ENCODE data around the gene SAMD13.

Gene SAMD13

DNA sequence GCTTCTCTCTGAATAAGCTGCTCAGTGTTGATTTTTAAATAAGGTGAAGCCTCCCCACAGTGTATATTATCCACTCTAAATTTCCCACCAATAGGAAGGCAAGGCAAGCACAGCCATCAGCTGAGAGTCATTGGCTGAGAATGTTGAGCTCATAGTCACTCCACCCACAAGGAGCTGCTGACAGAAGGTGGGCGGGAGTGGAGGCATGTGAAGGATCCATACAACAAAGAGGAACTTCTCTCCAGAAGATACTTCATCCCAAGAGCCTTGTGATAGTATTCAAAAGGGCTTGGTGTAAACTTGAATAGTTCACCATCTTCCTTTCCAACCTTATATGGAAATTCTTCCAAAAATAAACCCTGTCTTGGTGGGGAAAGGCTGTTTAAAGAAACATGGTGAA is 42.8 kb downstream of the SAMD13 start:
- no peak for DNase-seq (ENCODE audit: low read depth in 2 of 2)

DNA sequence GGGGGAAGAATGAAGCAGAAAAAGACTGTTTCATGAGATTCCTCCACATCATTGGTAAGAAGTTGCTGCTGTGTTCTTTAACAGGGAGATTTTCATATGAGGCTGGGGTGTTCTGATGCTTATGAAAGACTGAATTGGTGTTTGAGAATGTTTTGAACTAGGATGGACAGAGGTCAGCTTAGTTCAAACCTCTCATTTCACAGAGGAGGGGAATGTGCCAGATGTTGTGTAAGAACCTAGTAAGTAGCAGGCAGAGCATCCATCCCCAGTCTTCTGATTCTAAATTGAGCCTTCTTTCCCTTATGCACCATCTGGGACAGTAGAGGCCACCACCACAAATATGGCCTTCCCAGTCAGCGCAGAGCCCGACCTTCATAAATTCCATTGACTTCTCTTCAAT is 43.7 kb downstream of the SAMD13 start:
- no peak for DNase-seq (ENCODE audit: low read depth in 2 of 2)

DNA sequence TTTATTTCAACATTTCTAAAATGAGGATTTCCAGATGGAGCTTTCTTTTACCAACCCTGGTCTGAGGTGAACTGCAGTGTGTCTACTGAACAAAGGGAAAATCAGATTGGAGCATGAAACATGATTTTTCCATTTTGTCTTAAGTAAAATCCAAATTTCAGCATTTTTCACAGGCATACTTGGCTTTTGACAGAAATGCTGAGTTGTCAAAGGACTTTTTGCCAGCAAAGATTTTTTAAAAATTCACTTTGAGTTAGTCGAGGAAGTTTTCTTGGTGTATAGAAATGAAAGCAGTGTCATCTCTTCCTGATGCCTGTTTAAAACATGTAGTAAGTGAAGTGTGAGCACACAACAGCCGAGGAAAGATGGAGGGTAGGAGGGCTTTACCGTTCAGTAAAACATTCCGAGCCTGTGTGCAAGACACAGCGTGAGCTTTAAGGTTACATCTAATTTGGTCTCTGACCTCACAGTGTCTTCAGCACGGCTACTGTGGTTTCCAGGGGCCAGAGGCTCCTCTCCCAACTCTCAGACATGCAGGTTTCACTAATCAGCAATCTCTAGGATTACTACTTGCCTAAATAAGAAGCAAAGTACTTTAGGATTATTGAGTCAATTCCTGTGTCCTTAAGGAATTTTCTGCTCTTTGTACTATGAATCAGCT is 45.9 kb downstream of the SAMD13 start:
- DNase-seq (ENCODE audit: low read depth in 2 of 2) = no peak

DNA sequence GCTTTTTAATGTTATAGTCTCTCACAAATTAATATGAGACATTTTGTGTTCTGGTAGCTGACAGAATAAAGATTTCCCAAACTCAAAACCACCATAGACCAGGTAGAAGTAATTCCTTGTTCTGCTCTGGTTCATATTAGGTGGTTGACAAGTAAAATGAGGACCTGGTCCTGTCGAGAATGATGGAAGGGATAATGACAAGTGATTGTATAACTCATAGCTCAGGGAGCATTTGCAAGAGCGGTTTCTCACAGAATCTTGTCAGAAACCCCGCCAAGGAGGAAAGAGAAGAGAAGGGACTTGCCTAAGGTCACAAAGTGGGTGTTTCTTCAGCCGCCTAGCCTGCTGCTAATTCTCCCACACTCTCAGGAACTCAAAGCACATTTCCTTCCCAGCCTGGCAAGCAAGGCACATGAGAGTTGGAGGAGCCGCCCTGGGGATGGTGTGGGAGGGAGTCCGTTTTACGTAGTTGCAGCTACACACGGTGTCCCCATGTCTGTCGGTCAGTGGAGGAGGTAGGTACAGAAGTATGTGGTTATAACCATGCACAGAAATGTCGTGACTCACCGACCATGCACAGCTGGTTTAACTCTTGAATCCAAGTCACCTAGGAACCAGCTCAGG is 46.5 kb downstream of the SAMD13 start:
- DNase-seq (ENCODE audit: low read depth in 2 of 2) = no peak

DNA sequence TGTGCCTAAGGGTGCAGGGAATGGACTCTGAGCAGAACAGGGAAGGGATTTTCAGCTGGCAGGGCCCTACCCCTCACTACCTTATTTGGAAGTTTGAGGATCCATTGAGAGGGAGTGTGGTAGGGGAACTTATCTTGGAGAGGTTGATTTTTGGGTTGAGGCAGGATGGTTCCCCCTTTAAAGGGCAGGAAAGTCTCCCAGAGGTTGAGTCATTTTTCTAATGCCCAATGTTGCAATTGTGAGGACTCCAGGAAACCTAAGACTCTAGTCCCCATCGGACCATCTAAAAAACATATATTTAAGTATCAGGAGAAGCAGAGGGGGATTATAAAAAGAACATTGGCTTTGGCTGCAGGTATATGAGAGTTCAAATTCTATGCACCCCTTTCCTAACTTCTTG is 47.3 kb downstream of the SAMD13 start:
- no peak for DNase-seq (ENCODE audit: low read depth in 2 of 2)

DNA sequence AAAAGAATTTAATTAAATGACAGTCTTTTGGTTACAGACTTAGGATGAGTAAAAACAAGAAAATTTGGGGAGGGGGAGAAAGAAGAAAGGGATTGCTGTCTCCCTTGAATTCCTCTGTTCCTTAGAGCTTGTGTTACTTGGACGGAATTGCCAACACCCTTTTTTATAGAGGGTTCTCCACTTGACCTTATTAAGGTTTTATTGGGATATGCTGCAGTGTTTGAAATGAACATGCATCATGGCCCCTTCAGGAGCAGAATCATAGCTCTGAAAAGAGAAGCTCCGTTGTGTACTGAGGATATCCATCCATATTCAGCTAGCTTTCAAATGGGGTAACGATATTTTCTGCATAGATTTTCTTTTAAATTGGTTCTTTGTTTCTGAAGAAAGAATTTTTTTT is 48.6 kb downstream of the SAMD13 start:
- no peak for DNase-seq (ENCODE audit: low read depth in 2 of 2)

DNA sequence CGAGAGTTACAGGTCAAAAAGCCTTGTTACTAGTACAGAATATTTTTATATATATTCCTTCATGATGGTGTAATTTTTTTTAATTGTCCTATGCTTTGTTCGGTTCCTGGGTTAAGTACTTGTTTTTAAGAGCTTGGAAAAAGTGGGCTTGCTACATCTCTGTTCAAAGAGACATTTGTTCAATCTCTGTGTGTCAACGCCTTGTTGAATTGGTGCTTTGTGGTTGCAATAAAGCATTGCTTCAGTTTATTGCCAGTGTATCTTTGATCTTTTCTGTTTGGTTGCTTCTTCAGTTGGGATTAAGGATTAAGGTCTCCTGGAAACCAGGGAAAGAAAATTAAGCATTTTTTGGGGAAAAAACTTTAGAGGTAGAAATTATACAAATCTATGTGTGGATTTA is 49.0 kb downstream of the SAMD13 start:
- DNase-seq (ENCODE audit: low read depth in 2 of 2) = no peak

DNA sequence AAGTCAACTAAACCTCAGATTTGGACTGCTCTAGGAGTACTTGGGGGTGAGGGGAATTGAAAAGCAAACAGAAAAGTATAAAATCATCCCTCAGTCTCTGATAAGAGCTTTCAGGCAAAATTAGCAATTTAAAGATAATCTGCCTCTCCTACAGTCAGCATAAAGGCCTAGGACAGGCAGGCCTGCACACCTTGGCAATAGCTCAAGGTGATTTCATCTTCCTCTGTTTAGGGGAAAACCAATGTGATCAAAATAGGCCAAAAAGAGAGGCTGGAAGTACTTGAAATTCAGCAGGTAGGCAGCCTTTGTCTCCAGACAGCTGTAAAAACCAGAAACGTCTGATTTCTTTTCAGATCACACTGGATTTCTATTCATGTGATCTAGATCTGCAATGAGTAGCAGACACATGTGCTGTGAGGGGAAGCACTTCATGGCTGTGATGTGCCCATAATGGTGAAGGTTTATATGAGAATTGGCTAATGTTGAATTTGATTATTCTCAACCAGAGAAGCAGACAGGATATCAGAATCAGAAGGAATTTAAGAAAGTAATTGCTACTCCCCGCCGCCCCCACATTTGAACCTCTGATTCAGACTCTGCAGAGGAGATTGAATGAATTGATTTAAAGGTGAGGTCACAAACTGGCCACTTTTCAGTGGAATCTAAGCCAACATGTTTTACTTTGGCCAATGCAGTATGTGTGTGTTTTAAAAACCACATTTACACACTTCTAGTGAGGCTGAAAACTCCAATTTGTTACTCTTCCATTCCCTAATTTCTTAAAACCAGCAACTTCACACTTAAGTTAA is 51.0 kb downstream of the SAMD13 start:
- no peak for DNase-seq (ENCODE audit: low read depth in 2 of 2)

DNA sequence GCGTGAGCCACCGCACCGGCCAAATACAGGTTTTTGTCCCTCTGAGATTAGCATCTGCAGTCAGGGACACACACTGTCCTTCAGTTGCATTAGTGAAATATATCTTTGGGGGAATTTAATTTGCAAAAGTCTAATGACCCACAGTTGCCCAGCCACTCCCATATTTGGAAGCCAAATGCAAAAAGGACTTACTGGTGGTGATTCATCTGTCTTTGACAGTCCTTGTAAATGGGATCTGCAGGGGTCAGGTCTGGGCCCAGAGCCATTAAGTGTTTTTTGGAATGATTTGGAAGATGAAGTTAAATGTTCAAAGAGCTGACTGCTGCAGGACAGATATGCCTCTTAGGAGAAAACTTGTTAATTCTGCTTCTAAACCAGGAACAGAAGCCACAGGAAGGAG is 52.2 kb downstream of the SAMD13 start:
- DNase-seq (ENCODE audit: low read depth in 2 of 2) = no peak

DNA sequence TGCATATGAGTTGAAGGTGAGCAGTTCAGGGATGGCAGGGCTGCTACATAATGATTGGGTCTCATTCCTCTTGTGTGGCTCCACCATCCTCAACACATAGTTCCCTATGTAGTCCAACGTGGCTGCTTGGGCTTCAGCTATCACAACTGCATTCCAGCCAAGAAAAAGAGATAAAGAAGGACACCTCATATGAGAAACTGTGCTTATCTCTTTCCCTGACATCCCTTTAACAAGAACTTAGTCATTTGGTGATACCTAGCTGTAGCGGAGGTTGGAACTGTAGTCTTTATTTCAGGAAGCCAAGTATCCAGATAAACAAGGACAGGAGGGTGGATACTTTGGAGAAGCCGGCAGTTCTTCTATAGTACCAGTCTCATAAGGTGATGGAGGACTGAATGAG is 54.0 kb downstream of the SAMD13 start:
- DNase-seq (ENCODE audit: low read depth in 2 of 2) = no peak

DNA sequence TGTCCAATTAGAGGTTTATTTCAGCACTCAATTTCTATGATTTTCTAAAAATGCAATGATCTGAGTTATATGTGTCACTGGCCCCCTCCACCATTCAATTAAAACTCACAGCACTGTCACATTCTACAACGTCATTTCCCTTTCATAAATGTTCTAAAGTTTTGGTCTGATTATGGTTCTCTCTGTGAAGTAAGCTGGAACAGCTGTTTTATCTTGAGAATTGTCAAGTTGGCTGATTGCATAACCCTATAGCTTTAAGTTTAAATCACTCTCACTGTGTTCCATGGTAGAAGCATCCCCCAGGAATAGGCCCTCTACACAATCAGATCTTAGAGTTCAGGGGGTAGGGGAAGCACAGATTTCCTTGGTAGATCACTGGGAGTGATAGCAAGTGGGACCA is 55.4 kb downstream of the SAMD13 start:
- no peak for DNase-seq (ENCODE audit: low read depth in 2 of 2)

DNA sequence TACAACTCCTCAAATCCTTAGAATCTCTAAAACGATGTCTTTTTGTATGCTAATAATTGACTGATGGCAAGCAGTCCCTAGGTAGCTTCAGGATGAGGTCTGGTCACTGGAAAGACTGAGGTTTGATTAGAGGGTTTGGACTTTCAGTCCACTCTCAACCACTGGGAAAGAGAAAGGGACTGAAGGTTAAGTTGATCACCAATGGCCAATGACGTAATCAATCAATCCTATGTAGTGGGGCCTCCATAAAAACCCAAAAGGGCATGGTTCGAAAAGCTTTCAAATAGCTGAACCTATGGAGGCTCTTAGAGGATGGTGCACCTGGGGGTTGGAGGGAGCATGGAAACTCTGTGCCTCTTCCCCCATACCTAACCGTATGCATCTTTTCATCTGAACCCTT is 57.2 kb downstream of the SAMD13 start:
- no peak for DNase-seq (ENCODE audit: low read depth in 2 of 2)

DNA sequence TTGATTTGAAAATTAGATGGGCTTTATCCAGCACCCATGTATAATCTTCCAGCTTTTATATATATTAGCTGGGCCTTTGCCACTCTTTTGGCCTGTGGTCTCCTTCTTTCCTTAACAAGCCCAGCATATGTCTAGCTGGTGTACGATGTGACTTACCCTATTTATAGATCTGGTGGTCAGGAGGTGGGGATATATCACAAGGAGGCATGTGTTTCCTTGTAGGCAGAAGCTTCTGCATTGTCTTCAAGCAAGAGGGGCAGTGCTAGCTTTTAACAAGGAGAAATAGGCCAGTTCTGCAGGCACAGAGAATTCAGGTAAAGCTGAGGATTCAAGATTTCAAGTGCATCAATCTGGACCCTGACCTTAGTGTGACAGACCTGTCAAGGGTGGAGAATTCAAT is 58.8 kb downstream of the SAMD13 start:
- no peak for DNase-seq (ENCODE audit: low read depth in 2 of 2)

DNA sequence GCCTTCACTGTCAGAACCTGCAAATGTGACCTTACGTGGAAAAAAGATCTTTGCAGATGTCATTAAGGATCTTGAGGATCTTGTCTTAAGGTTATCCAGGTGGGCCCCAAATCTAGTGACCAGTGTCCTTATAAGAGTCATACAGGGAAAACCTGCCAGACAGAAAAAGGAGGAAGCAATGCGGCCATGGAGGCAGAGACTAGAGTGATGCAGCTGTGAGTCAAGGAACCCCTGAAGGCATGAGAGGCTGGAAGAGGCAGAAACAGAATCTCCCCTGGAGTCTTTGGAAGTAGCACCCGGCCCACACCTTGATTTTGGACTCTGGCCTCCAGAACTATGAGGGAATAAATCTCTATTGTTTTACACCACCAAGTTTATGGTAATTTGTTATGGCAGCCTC is 60.3 kb downstream of the SAMD13 start:
- no peak for DNase-seq (ENCODE audit: low read depth in 2 of 2)

DNA sequence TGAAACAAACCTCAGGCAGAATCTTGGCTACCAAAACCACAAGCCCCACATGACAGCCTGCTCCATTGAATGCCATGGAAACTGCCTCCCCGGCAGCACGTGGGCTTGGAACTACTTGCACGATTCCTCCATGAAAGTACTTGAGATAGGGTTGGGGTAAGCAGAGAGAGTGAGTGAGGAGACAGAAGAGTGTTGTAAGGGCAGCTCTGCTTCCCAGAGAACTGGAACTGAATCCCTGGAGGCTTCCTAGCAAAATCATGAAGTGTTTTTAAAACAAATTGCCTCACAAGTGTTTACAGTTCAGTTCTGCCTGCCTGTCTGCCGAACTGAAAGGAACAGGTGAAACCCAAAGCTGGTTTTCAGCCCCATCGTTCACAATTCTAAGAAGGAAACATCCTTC is 61.5 kb downstream of the SAMD13 start:
- no peak for DNase-seq (ENCODE audit: low read depth in 2 of 2)

DNA sequence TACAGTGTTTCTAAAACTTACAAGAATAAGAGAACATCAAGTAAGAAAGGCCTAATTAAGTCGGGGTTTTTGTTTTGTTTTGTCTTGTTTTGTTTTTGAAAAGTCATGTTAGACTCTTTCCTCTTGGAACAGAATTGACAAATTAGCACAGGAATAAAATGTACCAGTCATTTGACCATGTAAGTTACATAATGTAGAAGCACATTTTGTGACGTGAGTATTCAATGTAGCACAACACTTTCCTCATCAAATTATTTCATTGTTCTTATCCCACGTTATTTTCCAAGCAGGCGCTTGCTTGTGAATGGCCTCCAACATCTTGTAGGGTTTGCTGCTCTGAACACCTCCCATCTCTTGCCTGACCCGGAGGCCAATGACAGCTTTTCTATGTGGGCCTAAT is 62.1 kb downstream of the SAMD13 start:
- DNase-seq (ENCODE audit: low read depth in 2 of 2) = no peak

DNA sequence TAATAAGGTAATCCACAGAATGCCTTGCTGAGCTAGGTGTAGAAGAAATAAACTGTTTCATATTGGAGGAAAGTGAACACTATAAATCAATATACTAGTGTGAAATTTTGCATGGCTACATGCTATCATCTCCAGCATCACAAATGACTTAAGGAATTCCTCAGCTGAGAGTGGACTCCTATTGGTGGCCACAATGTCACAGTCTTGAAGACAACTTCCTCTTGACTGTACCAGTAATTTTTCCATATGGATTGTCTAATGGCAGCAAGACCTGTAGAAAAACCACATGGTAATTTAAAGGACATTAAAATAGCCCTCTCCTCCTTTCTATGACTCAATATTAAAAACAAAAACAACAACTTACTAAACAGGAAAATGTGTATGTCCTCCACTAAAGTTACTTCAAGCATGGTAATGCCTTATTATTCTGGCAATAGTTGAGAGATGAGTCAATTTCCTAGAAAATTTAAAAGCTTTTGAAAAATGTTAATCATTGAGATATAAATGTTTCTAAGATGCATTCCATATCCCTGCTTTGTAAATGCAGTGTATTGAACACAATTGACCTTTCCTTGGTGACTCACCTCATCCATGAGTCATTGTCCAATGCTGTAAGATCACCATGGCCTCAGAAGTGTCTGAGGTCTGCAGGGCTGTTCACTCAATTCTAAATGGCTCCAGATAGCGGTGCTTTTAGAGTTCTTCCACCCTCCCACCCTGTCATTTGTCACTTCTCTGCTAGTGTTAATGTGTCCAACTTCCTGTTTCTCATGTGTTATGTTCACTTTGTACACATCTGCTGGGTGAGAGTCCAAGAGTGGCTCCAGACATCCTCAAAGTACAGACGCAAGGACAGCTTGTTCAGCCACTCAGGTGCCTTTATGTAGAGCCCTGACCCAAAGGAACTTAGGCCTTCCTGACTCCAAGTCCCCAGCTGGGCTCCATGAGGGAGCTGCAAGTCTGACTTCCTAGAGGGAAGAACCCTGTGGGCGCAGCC is 64.0 kb downstream of the SAMD13 start:
- peak in 1 of 2 donors; percentile 5 for DNase-seq (ENCODE audit: low read depth in 2 of 2)

DNA sequence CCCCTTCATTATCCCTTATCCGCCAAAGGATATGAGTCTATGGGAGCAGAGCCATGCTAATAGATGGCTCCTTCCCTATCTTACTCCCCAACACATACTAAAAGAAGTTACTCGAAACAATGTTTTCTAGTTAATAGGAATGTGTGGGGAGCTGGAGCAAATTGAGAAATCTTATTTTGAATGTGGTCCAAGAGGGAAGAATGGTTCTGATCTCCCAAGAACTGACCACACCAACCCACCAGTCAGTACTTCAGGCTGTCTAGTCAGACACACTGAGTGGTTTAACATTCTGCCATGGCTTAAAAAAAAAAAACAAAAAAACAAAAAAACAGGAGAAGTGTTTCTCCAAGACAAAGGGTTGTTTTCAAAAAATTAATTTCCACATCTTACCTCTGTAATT is 65.3 kb downstream of the SAMD13 start:
- no peak for DNase-seq (ENCODE audit: low read depth in 2 of 2)

DNA sequence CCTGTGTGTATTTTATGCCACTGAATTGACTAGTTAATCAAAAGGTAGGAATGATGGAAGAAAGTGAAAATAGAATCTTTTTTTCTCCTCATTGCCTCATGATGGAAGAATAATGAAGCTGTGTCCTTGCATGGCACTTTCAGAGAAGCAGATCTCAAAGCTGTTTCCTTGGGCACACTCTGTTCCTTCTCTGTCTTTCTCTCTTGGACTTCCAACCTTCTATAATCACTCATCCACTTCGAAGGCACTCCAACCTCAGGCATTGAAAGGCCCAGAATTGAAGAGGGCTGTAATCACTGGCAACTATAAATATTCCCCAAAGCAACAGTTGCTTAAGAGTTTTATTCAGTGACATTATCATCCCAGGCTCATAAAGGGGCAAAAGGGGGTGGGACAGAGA is 65.7 kb downstream of the SAMD13 start:
- DNase-seq (ENCODE audit: low read depth in 2 of 2) = no peak

DNA sequence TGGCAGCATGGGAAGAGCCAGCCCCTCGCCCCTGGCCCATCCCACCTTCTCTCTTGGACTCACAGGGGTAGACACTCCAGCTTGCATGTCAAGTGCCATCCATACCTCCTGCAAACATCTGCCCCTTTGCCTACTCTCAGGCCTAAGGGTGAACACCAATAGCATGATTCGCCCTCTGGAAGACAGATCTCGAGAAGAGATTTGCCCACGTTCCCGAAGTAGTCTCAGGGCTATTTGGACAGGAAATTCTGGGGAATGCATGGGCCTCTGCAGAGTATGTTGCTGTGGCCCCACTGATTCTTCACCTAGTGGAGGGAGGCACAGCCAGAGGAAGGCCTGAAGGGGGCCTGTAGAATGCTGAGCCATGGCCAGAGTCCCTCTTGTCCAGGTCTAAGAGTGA is 66.9 kb downstream of the SAMD13 start:
- no peak for DNase-seq (ENCODE audit: low read depth in 2 of 2)

DNA sequence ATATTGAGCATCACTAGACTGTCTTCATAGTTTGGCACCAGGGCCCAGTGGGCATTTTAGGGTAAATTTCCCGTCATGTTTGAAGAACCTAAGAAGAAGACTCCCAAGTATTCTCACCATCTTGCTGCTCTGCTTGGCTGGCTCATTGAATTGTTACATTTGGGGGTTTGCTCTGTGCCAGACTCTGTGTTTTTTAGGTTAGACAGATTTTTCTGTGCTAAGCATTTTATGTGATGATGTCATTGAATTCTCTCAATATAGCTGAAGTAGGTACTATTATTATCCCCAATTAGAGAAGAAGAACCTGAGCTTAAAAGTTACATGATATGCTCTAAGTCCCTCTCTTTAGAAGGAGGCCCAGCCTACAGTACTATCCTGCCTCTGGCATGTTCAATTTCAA is 68.8 kb downstream of the SAMD13 start:
- DNase-seq (ENCODE audit: low read depth in 2 of 2) = no peak

DNA sequence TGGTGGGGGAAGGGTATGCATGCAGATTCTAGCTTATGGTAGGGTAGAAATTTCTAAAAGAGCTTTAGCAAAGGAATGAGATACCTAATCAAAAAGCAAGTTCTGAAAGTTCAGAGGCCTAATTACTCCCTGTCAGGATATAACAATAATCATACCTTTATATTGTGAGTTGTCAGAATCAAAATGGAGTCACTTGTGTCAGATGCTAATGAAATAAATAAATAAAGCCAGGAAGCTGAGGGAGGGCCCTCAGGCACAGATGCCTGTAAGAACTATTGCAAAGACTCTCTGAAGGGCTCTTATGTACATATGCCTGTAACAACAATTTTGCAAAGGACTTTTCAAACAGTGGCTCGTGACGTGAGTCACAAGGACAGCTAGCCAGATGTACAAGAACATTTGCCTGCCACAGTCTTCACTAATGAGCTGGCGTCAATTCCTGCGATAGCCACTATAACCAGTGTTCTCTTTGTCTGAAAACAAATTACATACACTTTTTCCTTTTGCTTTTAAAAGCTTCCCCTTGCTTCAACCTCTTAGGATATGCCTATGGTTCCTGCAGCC is 69.4 kb downstream of the SAMD13 start:
- no peak for DNase-seq (ENCODE audit: low read depth in 2 of 2)

Data from stimulated activated CD8-positive, alpha-beta memory T cell treated with anti-CD3 and anti-CD28 coated beads, Interleukin-2, amount 100 ng/mL, for 48 hours (primary cell).